ENCODE measurements around the gene COA5.

DNA sequence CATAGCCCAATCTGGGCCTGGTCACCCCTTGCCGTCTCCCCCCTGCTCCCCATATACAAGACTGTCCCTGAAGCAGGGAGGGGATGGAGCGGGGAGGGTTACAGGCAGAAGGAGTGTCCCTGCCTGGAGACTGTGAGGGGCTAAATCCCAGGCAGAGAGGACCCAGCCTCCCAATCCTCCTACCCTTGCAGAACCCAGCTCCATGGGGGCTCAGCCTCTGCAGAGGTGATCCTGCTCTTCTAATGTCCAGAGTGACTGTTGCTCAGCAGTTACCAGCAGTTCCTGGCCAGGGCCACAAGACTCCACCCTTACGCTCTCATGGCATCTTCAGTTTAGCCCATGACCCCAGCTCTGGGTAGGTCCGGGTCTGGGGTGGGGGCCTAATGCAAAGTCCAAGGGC is 58.1 kb downstream of the COA5 start:
- no peak for TF ChIP-seq POLR2A (IDR thresholded peaks at IDR 0.05)
- TF ChIP-seq, protein P1, sequence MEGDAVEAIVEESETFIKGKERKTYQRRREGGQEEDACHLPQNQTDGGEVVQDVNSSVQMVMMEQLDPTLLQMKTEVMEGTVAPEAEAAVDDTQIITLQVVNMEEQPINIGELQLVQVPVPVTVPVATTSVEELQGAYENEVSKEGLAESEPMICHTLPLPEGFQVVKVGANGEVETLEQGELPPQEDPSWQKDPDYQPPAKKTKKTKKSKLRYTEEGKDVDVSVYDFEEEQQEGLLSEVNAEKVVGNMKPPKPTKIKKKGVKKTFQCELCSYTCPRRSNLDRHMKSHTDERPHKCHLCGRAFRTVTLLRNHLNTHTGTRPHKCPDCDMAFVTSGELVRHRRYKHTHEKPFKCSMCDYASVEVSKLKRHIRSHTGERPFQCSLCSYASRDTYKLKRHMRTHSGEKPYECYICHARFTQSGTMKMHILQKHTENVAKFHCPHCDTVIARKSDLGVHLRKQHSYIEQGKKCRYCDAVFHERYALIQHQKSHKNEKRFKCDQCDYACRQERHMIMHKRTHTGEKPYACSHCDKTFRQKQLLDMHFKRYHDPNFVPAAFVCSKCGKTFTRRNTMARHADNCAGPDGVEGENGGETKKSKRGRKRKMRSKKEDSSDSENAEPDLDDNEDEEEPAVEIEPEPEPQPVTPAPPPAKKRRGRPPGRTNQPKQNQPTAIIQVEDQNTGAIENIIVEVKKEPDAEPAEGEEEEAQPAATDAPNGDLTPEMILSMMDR (IDR thresholded peaks at IDR 0.05) = no peak
